ENCODE measurements around the gene IFNGR1.
"Not testable (repeated sequence)": the region's sequence is repeated elsewhere in the genome, so short reads cannot be mapped to it uniquely, and the experiment has no call there.

Gene IFNGR1

DNA sequence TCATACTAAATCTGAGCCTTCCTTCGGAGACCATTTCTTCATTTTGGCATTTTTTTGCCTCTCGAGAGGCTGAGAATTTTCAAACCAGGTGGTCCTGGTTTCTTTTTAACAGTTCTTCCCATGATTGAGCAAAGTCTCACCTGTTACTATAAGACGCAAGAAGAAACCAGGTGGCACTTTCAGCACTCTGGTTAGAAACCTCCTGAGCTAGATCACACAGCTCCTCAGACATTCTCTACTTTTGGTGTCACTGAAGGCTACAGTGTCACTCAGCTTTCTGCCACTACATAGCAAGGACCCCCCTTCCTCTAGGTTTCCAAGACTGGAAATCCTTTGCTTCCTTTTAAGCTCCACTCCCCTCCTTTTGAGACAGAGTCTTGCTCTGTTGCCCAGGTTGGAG lies 7.3 kb downstream of the IFNGR1 start:
- no peak overlapping the region for H3K9ac ChIP-seq (ENCODE audit: insufficient read length, low read depth)
- H3K36me3 ChIP-seq (ENCODE audit: insufficient read depth, insufficient read length, low read length), result peaks cover 12% of the 10 kb centered on the region
- H3K27me3 ChIP-seq (ENCODE audit: insufficient read depth, insufficient read length), result no peaks in the 10 kb centered on the region
- peaks cover 34% of the 10 kb centered on the region for H3K9me3 ChIP-seq (ENCODE audit: insufficient read depth, low read length)
- H3K4me1 ChIP-seq (ENCODE audit: insufficient read depth, insufficient read length), result no peaks in the 10 kb centered on the region
- no peak for DNase-seq (ENCODE audit: low read depth, low spot score)
- TF ChIP-seq ZNF274 (IDR thresholded peaks at IDR 0.05; ENCODE audit: low read depth, low read length) (no peak), SUZ12 (IDR thresholded peaks at IDR 0.05; ENCODE audit: extremely low read depth, insufficient read depth, insufficient read length) (no peak), YY1 (IDR thresholded peaks at IDR 0.05; ENCODE audit: insufficient read depth, insufficient read length) (no peak)
- no peak overlapping the region for H3K4me3 ChIP-seq (ENCODE audit: insufficient read length, low read depth)

GRCh38 chr6:137210903-137211302 lies 8.3 kb downstream of the IFNGR1 start:
- Histone ChIP-seq H3K4me1 (ENCODE audit: insufficient read depth, insufficient read length) (no peaks in the 10 kb centered on the region), H3K4me3 (ENCODE audit: insufficient read length, low read depth) (no peak overlapping the region), H3K27me3 (ENCODE audit: insufficient read depth, insufficient read length) (no peaks in the 10 kb centered on the region), H3K9me3 (ENCODE audit: insufficient read depth, low read length) (peaks cover 34% of the 10 kb centered on the region), H3K9ac (ENCODE audit: insufficient read length, low read depth) (no peak overlapping the region), H3K36me3 (ENCODE audit: insufficient read depth, insufficient read length, low read length) (peaks cover 20% of the 10 kb centered on the region)
- TF ChIP-seq ZNF274 (IDR thresholded peaks at IDR 0.05; ENCODE audit: low read depth, low read length) (no peak), YY1 (IDR thresholded peaks at IDR 0.05; ENCODE audit: insufficient read depth, insufficient read length) (no peak), SUZ12 (IDR thresholded peaks at IDR 0.05; ENCODE audit: extremely low read depth, insufficient read depth, insufficient read length) (no peak)
- no peak for DNase-seq (ENCODE audit: low read depth, low spot score)

- Histone ChIP-seq H3K4me3 (ENCODE audit: insufficient read length, low read depth) (no peak overlapping the region), H3K9me3 (ENCODE audit: insufficient read depth, low read length) (peaks cover 34% of the 10 kb centered on the region), H3K9ac (ENCODE audit: insufficient read length, low read depth) (no peak overlapping the region), H3K4me1 (ENCODE audit: insufficient read depth, insufficient read length) (no peaks in the 10 kb centered on the region), H3K36me3 (ENCODE audit: insufficient read depth, insufficient read length, low read length) (peaks cover 35% of the 10 kb centered on the region), H3K27me3 (ENCODE audit: insufficient read depth, insufficient read length) (no peaks in the 10 kb centered on the region)
- DNase-seq (ENCODE audit: low read depth, low spot score), result no peak
- TF ChIP-seq ZNF274 (IDR thresholded peaks at IDR 0.05; ENCODE audit: low read depth, low read length), result no peak
- TF ChIP-seq YY1 (IDR thresholded peaks at IDR 0.05; ENCODE audit: insufficient read depth, insufficient read length), result no peak
- TF ChIP-seq SUZ12 (IDR thresholded peaks at IDR 0.05; ENCODE audit: extremely low read depth, insufficient read depth, insufficient read length), result no peak
Observed at GRCh38 chr6:137208279-137208678, 10.9 kb downstream of the IFNGR1 start.

DNA sequence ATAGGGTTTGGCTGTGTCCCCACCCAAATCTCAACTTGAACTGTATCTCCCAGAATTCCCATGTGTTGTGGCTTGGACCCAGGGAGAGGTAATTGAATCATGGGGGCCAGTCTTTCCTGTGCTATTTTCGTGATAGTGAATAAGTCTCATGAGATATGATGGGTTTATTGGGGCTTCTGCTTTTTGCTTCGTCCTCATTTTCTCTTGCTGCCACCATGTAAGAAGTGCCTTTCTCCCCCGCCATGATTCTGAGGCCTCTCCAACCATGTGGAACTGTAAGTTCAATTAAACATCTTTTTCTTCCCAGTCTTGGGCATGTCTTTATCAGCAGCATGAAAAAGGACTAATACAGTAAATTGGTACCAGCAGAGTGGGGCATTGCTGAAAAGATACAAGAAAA lies 11.7 kb downstream of the IFNGR1 start:
- not testable (repeated sequence) for H3K4me1 ChIP-seq (ENCODE audit: insufficient read depth, insufficient read length); H3K4me3 ChIP-seq (ENCODE audit: insufficient read length, low read depth); DNase-seq (ENCODE audit: low read depth, low spot score); H3K9ac ChIP-seq (ENCODE audit: insufficient read length, low read depth); H3K27me3 ChIP-seq (ENCODE audit: insufficient read depth, insufficient read length)
- Histone ChIP-seq H3K36me3 (ENCODE audit: insufficient read depth, insufficient read length, low read length) (peaks cover 41% of the 10 kb centered on the region), H3K9me3 (ENCODE audit: insufficient read depth, low read length) (peaks cover 30% of the 10 kb centered on the region)

DNA sequence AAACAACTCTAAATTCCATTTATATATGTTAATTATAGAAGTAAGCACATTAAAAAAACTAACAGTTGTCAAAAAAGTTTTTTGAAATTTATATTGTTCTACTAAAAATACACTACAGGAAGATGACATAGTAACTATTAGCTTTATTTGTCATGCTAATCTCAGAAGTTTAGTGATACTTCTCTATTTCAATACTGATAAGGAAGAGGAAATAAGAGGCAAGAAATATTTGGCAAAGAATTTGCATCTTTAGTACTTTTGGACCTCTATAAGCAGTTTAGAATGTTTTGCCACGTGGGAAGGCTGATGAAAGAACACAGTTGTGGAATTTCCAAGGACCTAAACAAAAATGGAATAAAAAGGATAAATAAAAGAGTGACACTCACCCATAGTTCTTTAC lies 12.6 kb downstream of the IFNGR1 start:
- Histone ChIP-seq H3K4me1 (ENCODE audit: insufficient read depth, insufficient read length) (no peaks in the 10 kb centered on the region), H3K9ac (ENCODE audit: insufficient read length, low read depth) (no peak overlapping the region), H3K27me3 (ENCODE audit: insufficient read depth, insufficient read length) (no peaks in the 10 kb centered on the region), H3K4me3 (ENCODE audit: insufficient read length, low read depth) (no peak overlapping the region), H3K9me3 (ENCODE audit: insufficient read depth, low read length) (peaks cover 29% of the 10 kb centered on the region), H3K36me3 (ENCODE audit: insufficient read depth, insufficient read length, low read length) (peaks cover 46% of the 10 kb centered on the region)
- no peak for DNase-seq (ENCODE audit: low read depth, low spot score)
- TF ChIP-seq ZNF274 (IDR thresholded peaks at IDR 0.05; ENCODE audit: low read depth, low read length) (no peak), SUZ12 (IDR thresholded peaks at IDR 0.05; ENCODE audit: extremely low read depth, insufficient read depth, insufficient read length) (no peak), YY1 (IDR thresholded peaks at IDR 0.05; ENCODE audit: insufficient read depth, insufficient read length) (no peak)

DNA sequence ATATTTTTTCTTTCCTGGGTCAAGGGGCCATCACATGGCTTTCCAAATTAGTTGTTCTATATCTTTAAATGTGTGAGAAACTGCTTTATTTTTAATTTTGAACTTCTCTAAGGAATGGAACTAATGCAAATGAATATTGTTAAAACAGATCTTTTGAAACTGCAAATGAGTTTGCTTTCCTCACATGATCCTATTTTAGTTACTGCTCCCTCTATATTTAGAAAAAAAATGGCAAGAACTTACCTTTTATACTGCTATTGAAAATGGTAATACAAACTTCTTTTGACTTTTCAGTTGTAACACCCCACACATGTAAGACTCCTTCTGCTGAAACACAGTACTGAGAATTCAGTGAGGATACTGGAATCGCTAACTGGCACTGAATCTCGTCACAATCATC lies 15.9 kb downstream of the IFNGR1 start:
- peaks cover 2% of the 10 kb centered on the region; the same call in 1 of the 2 replicates for H3K9me3 ChIP-seq (ENCODE audit: insufficient read depth, low read length)
- TF ChIP-seq ZNF274 (IDR thresholded peaks at IDR 0.05; ENCODE audit: low read depth, low read length) (no peak), SUZ12 (IDR thresholded peaks at IDR 0.05; ENCODE audit: extremely low read depth, insufficient read depth, insufficient read length) (no peak)
- H3K27me3 ChIP-seq (ENCODE audit: insufficient read depth, insufficient read length), result no peaks in the 10 kb centered on the region
- no peaks in the 10 kb centered on the region for H3K4me1 ChIP-seq (ENCODE audit: insufficient read depth, insufficient read length)
- peaks cover 61% of the 10 kb centered on the region for H3K36me3 ChIP-seq (ENCODE audit: insufficient read depth, insufficient read length, low read length)
- no peak for DNase-seq (ENCODE audit: low read depth, low spot score)
- no peak overlapping the region for H3K9ac ChIP-seq (ENCODE audit: insufficient read length, low read depth)
- no peak overlapping the region for H3K4me3 ChIP-seq (ENCODE audit: insufficient read length, low read depth)

GRCh38 chr6:137202078-137202477 lies 17.1 kb downstream of the IFNGR1 start:
- Histone ChIP-seq H3K36me3 (ENCODE audit: insufficient read depth, insufficient read length, low read length) (peaks cover 70% of the 10 kb centered on the region), H3K27me3 (ENCODE audit: insufficient read depth, insufficient read length) (no peaks in the 10 kb centered on the region), H3K9ac (ENCODE audit: insufficient read length, low read depth) (no peak overlapping the region), H3K4me3 (ENCODE audit: insufficient read length, low read depth) (no peak overlapping the region), H3K9me3 (ENCODE audit: insufficient read depth, low read length) (no peaks in the 10 kb centered on the region), H3K4me1 (ENCODE audit: insufficient read depth, insufficient read length) (no peaks in the 10 kb centered on the region)
- no peak for TF ChIP-seq ZNF274 (IDR thresholded peaks at IDR 0.05; ENCODE audit: low read depth, low read length)
- TF ChIP-seq SUZ12 (IDR thresholded peaks at IDR 0.05; ENCODE audit: extremely low read depth, insufficient read depth, insufficient read length), result no peak
- TF ChIP-seq YY1 (IDR thresholded peaks at IDR 0.05; ENCODE audit: insufficient read depth, insufficient read length), result no peak
- no peak for DNase-seq (ENCODE audit: low read depth, low spot score)

DNA sequence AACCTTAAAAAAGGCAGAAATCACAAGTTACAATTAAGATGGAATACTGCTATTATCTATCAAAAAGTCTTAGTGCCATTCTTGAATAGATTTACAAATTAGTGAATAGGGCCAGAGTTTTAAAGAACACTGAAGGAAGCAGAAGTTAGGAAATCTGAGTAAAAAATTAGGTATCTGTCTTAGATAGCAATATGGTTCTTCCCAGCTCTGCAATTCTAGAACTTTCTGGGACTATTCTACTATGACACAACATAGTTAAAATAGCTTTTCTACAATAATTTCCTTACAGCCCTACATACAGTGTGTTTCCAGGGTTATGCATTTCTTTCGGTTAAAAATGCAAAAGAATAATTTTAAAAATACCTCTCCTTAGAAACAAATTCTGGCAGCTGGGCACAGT lies 18.2 kb downstream of the IFNGR1 start:
- Histone ChIP-seq H3K9ac (ENCODE audit: insufficient read length, low read depth) (no peak overlapping the region), H3K4me1 (ENCODE audit: insufficient read depth, insufficient read length) (no peaks in the 10 kb centered on the region), H3K27me3 (ENCODE audit: insufficient read depth, insufficient read length) (no peaks in the 10 kb centered on the region), H3K9me3 (ENCODE audit: insufficient read depth, low read length) (no peaks in the 10 kb centered on the region), H3K36me3 (ENCODE audit: insufficient read depth, insufficient read length, low read length) (peaks cover 68% of the 10 kb centered on the region), H3K4me3 (ENCODE audit: insufficient read length, low read depth) (no peak overlapping the region)
- DNase-seq (ENCODE audit: low read depth, low spot score), result no peak
- no peak for TF ChIP-seq SUZ12 (IDR thresholded peaks at IDR 0.05; ENCODE audit: extremely low read depth, insufficient read depth, insufficient read length)
- no peak for TF ChIP-seq ZNF274 (IDR thresholded peaks at IDR 0.05; ENCODE audit: low read depth, low read length)
- no peak for TF ChIP-seq YY1 (IDR thresholded peaks at IDR 0.05; ENCODE audit: insufficient read depth, insufficient read length)

All from NT2/D1 (cell line).